NCI-H1694 (cell line): Measurements from ENCODE around the gene INPP5D.
"Not testable (repeated sequence)": the region's sequence is repeated elsewhere in the genome, so short reads cannot be mapped to it uniquely, and the experiment has no call there.

Experiments
- DNase-seq: peaks from one replicate; lab custom pipeline; 2025; lab: John Stamatoyannopoulos, UW

Gene INPP5D

GRCh38 chr2:233053928-233054784 lies 6.0 kb upstream of the INPP5D start:
- peak; percentile 13 for DNase-seq

DNA sequence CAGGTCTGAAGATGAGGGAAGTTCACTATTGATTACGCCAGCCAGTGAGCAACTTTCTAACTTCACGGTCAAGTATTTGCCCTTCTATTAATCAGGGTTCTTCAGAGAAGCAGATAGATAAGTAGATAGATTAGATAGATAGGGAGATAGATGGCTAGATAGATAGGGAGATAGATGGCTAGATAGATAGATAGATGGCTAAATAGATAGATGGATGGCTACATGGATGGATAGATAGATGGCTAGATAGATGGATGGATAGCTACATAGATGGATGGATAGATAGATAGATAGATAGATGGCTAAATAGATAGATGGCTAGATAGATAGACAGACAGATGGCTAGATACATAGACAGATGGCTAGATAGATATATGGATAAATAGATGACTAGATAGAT lies 4.8 kb upstream of the INPP5D start:
- no peak for DNase-seq

DNA sequence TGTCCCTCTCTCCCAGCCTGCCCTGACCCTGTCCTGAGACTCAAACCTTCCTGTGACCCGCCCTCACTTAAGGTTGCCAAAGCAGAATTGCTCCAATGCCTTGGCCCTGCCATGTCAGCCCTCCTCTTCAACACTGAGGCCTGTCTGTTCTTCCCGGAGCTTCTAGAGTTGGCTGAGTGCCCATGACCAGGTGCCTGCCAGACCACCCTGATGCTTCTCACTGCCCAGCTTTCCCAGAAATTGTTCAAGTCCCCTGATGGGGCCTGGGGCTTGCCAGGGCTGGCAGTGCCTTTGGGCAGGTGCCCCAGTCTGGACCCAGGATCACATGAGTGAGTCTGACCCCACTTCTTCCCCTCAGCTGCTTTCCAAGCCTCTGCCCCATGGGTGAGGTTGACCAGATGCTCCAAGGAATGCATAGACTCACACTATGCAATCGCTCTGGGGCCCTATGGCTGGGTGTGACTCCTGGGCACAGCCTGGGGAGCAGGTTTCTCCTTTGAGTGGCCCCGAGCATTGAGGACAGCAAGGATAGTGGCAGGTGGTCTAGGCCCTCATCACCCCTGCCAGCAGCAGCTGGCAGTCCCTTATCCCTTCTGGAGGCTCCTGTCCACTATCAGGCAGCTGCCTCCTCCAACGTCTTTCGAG lies 3.1 kb upstream of the INPP5D start:
- no peak for DNase-seq

DNA sequence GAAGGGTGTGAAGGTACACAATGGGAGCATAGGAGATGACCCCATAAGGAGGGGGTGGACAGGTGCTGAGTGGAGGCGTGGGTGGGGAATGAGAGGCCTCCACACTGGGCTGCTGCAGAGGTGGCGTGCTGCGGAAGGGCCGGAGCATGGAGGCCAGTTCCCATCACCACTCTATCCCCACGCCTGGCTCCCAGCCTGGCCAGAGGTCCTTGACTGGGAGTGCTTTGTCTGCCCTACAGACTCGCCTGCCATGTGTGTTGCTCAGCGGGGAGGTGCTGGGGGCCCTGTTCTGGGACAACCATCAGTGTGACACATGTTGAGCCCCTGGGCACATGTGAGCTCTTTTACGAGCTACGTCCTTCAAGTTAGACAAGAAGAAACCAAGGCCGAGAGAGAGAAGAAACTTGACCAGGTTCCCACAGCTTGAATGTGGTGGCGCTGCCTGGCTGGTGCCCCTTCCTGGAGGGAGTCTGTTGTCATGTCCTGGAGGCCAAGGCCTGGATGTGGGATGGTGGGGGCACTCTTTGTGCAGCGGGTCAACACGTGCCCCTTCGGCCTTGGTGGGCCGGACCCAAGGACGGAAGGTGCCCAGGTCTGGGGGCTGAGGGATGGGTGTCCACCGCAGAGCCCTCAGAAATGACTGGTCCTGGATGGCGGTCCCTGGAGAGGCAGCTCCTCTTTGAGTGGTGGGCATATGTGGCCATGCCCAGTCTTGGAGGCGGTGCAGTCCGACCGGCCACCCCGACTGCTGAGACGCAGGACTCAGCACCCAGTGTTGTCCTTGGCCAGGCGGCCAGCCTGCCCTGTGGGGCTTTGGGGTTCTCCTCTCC lies 1.2 kb upstream of the INPP5D start:
- DNase-seq = no peak

DNA sequence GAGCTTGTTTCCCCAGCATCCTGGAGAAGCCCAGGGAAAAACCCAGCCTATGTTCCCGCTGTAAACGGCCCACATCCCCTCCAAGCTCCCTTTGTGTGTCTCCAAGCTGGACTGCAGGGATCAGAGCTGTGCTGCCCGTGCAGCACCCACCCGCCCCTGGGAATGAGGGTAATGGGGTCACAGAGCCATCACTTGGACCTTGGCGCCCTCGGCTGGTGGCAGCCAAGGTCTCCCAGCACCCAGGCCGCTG lies 670 bp upstream of the INPP5D start:
- no peak for DNase-seq

- no peak for DNase-seq
These were observed 398 bp downstream of the INPP5D start for GRCh38 chr2:233060501-233060979.

- no peak for DNase-seq
These were observed 943 bp downstream of the INPP5D start for GRCh38 chr2:233060980-233061590.

GRCh38 chr2:233061591-233062450 lies 1.7 kb downstream of the INPP5D start:
- no peak for DNase-seq

DNA sequence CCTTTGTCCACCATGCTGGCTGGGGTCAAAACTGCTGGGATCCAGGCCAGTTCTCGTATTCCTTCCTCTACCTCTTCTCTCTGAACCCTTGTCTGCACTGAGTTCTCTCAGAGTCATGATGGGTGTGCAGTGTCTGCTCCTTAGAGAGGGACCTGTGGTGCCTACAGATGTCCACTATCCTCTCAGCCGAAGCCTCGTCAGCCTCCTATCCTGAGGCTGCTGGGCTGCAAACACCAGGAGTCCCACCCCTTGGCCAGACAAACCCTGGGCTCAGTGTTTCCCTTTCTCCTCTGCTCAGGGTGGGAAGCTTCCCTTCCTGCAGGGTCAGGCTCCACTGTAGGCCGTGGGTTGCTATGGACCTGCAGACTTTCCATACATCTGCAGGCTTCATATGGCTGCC lies 2.3 kb downstream of the INPP5D start:
- no peak for DNase-seq

DNA sequence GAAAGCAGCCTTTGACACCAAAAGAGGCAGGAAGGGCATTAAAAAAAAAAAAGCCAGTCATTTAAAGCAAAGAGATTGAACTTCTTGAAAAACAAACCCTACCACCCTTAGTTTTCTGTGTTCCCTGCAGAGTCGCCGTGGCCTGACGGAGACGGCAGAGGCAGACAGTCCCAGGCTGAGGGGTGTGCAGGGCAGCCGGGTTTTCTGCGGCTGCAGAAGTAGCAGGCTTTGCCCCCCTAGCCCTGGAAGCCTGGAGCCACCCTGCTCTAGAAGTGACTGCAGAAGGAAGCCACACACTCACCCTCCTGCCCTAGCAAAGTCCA lies 2.8 kb downstream of the INPP5D start:
- no peak for DNase-seq

- no peak for DNase-seq
These were observed 3.3 kb downstream of the INPP5D start for GRCh38 chr2:233063269-233063975.

DNA sequence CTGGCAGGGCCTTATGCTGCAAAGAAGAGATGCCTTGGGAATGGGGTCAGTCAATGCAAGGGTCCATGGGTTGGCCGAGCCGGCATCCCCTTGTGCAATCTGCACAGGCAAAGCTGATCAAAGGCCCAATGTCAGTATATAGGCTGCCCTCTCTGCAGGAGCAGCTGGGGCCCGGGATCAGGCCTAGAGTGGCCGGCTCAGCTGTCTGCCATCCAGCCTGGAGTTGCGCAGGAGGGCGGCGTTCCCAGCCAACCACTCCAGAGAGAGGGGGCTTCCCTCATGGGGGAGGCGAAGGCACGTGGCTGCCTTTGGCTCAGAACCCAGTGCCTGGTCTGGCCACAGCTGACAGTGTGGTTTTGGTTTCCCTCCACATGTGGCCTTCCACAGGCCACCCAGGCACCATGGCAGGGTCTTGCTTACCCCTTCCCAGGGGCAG lies 3.9 kb downstream of the INPP5D start:
- no peak for DNase-seq

- no peak for DNase-seq
These were observed 4.5 kb downstream of the INPP5D start for GRCh38 chr2:233064530-233065199.

DNA sequence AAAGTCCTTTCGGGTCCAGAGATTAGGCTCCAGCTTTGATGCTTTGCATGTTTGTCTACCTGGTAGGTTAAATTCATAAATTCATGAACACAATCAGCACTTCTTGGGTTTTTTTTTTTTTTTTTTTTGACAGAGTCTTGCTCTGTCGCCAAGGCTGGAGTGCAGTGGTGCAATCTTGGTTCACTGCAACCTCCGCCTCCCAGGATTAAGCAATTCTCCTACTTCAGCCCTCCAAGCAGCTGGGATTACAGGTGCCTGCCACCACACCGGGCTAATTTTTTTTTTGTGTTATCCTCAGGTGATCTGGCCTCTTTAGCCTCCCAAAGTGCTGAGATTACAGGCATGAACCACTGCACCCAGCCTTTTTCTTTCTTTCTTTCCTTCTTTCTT lies 5.1 kb downstream of the INPP5D start:
- DNase-seq = not testable (repeated sequence)

- DNase-seq = no peak
These were observed 5.9 kb downstream of the INPP5D start for GRCh38 chr2:233065954-233066470.

GRCh38 chr2:233068762-233069418 lies 8.7 kb downstream of the INPP5D start:
- DNase-seq = no peak

GRCh38 chr2:233072838-233073237 lies 12.7 kb downstream of the INPP5D start:
- DNase-seq = no peak

- DNase-seq = no peak
These were observed 14.0 kb downstream of the INPP5D start for GRCh38 chr2:233074106-233074505.

- no peak for DNase-seq
These were observed 15.2 kb downstream of the INPP5D start for GRCh38 chr2:233075141-233075965.
